SU-DHL-6 (cell line): ENCODE data around the gene KDM2B.

ENCODE experiments used
- EZH2phosphoT487 ChIP-seq: fragments of 200-600 bp; sonication (generic), shearing (Covaris generic); conservative IDR thresholded peaks from 2 replicates; pipeline ENCODE4 v1.6.1; 2018; ENCODE audit warnings: mild to moderate bottlenecking, antibody characterized with exemption, low read length, moderate library complexity, mixed read lengths
- TF ChIP-seq, protein P1 (sequence below): fragments of 200-600 bp; sonication (generic); IDR thresholded peaks from one replicate; pipeline ENCODE4 v1.5.1; 2017; ENCODE audit warnings: antibody characterized with exemption, mild to moderate bottlenecking, low read length, moderate library complexity; ENCODE audit not compliant: insufficient read depth, poor library complexity, severe bottlenecking

DNA sequence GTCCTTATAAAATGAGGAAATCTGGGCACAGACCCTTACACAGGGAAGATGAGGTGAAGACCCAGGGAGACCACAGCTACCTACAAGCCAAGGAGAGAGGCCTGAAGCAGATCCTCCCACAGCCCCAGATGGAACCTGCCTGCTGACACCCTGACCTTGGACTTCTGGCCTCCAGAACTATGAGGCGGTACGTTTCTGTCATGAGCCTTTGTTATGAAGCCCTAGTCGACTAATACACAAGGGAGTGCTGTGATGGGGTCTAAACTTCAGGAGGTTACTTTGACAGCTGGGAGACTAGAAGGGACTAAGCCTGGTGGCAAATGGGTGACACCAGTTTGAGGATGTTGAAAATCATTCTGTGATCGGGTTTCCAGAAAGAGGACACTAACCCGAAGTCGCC lies 95.9 kb downstream of the KDM2B start:
- TF ChIP-seq, protein P1, sequence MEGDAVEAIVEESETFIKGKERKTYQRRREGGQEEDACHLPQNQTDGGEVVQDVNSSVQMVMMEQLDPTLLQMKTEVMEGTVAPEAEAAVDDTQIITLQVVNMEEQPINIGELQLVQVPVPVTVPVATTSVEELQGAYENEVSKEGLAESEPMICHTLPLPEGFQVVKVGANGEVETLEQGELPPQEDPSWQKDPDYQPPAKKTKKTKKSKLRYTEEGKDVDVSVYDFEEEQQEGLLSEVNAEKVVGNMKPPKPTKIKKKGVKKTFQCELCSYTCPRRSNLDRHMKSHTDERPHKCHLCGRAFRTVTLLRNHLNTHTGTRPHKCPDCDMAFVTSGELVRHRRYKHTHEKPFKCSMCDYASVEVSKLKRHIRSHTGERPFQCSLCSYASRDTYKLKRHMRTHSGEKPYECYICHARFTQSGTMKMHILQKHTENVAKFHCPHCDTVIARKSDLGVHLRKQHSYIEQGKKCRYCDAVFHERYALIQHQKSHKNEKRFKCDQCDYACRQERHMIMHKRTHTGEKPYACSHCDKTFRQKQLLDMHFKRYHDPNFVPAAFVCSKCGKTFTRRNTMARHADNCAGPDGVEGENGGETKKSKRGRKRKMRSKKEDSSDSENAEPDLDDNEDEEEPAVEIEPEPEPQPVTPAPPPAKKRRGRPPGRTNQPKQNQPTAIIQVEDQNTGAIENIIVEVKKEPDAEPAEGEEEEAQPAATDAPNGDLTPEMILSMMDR: no peak
- TF ChIP-seq EZH2phosphoT487: no peak
